ENCODE data around the gene SPTLC1. TPM values are rescaled to one million over a fixed set of nuclear protein-coding genes. Genes with fewer than 3 reads are reported as not detected.

SPTLC1 gene
- polyA plus RNA-seq, 1 donor from 2014 or later, result 74.8 TPM

- Histone ChIP-seq H3K9me2 (ENCODE audit: insufficient read depth, low read length) (no peaks in the 10 kb centered on the region), H4K20me1 (ENCODE audit: insufficient read depth) (no peaks in the 10 kb centered on the region), H2AFZ (ENCODE audit: low read depth, low read length) (no peak overlapping the region), H3K36me3 (ENCODE audit: insufficient read depth, low read length) (no peaks in the 10 kb centered on the region), H3K9me3 (ENCODE audit: low read length) (no peaks in the 10 kb centered on the region), H3F3A (ENCODE audit: insufficient read depth, low read length, poor library complexity, severe bottlenecking) (no peaks in the 10 kb centered on the region), H3K27ac (ENCODE audit: low read length) (no peak overlapping the region), H3K4me2 (ENCODE audit: low read length) (no peak overlapping the region), H3K4me3 (ENCODE audit: low read length) (no peak overlapping the region), H3K27me3 (ENCODE audit: insufficient read depth, low read depth, low read length) (no peaks in the 10 kb centered on the region), H3K79me2 (replicated peaks; ENCODE audit: insufficient read depth, low read length) (no peaks in the 10 kb centered on the region), H3K9ac (ENCODE audit: low read length) (no peak overlapping the region)
- no peak for TF ChIP-seq EZH2 (IDR thresholded peaks at IDR 0.05; ENCODE audit: borderline replicate concordance, insufficient read depth, low read length, poor library complexity, severe bottlenecking)
- no peak for TF ChIP-seq CTCF (IDR thresholded peaks at IDR 0.05; ENCODE audit: poor library complexity, severe bottlenecking)
- no peak for TF ChIP-seq POLR2AphosphoS5 (IDR thresholded peaks at IDR 0.05)
- no peak for TF ChIP-seq TAF1 (IDR thresholded peaks at IDR 0.05; ENCODE audit: low read depth)
- no peak for TF ChIP-seq MXI1 (conservative IDR thresholded peaks at IDR 0.05; ENCODE audit: poor library complexity, severe bottlenecking)
- TF ChIP-seq RAD21 (conservative IDR thresholded peaks at IDR 0.05), result no peak
- no peak for TF ChIP-seq REST (IDR thresholded peaks at IDR 0.05; ENCODE audit: borderline replicate concordance)
- TF ChIP-seq SMC3 (conservative IDR thresholded peaks at IDR 0.05; ENCODE audit: poor library complexity), result no peak
- no peak for TF ChIP-seq EP300 (conservative IDR thresholded peaks at IDR 0.05; ENCODE audit: poor library complexity, severe bottlenecking)
These were observed 85.7 kb downstream of the SPTLC1 start for GRCh38 chr9:92029553-92029952.

DNA sequence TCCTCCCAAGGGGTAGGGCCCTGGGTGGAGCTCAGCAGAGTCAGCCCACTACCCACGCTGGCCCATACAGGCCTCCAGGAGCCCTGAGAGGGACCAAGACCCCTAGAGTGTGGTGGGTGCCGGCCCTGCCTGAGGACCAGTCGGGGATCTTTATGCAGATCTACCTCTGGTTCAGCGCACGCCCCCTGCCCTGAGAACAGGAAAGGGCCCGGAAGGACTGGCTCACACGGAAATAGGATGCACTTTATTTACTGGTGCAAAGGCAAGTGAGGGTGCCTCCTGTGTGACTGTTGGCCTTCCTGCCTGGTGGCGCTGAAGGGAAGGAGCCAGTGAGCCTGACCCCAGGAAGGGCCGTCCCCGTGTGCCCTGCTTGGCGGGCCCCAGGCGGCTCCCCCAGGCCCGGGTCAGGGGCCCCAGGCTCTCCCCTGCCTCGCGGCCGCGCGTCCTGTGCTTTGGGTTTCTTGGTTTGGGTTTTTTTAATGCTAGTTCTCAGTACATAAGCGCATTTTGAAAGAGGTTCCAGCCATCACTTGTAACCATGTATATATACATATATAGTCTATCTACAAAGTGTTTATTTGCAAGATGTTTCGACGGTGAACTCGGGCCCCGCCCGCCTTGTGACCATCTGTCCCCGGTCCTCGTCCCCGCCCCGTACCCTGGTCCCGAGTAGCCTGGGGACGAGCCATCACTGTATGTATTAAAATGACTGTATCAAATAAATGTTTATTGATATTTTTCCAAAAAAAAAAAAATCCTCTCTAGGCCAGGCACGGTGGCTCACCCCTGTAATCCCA, 88.8 kb downstream of the SPTLC1 start:
- Histone ChIP-seq H3K4me2 (ENCODE audit: low read length) (no peak overlapping the region), H4K20me1 (ENCODE audit: insufficient read depth) (no peaks in the 10 kb centered on the region), H3K9ac (ENCODE audit: low read length) (no peak overlapping the region), H3K9me2 (ENCODE audit: insufficient read depth, low read length) (no peaks in the 10 kb centered on the region), H3K36me3 (ENCODE audit: insufficient read depth, low read length) (no peaks in the 10 kb centered on the region), H2AFZ (ENCODE audit: low read depth, low read length) (no peak overlapping the region), H3K79me2 (replicated peaks; ENCODE audit: insufficient read depth, low read length) (no peaks in the 10 kb centered on the region), H3F3A (ENCODE audit: insufficient read depth, low read length, poor library complexity, severe bottlenecking) (no peaks in the 10 kb centered on the region), H3K27ac (ENCODE audit: low read length) (no peak overlapping the region), H3K9me3 (ENCODE audit: low read length) (no peaks in the 10 kb centered on the region), H3K27me3 (ENCODE audit: insufficient read depth, low read depth, low read length) (no peaks in the 10 kb centered on the region), H3K4me3 (ENCODE audit: low read length) (no peak overlapping the region)
- TF ChIP-seq RAD21 (conservative IDR thresholded peaks at IDR 0.05), result no peak
- no peak for TF ChIP-seq MXI1 (conservative IDR thresholded peaks at IDR 0.05; ENCODE audit: poor library complexity, severe bottlenecking)
- no peak for TF ChIP-seq POLR2AphosphoS5 (IDR thresholded peaks at IDR 0.05)
- no peak for TF ChIP-seq CTCF (IDR thresholded peaks at IDR 0.05; ENCODE audit: poor library complexity, severe bottlenecking)
- no peak for TF ChIP-seq SMC3 (conservative IDR thresholded peaks at IDR 0.05; ENCODE audit: poor library complexity)
- TF ChIP-seq EP300 (conservative IDR thresholded peaks at IDR 0.05; ENCODE audit: poor library complexity, severe bottlenecking), result no peak
- no peak for TF ChIP-seq TAF1 (IDR thresholded peaks at IDR 0.05; ENCODE audit: low read depth)
- TF ChIP-seq EZH2 (IDR thresholded peaks at IDR 0.05; ENCODE audit: borderline replicate concordance, insufficient read depth, low read length, poor library complexity, severe bottlenecking), result no peak
- no peak for TF ChIP-seq REST (IDR thresholded peaks at IDR 0.05; ENCODE audit: borderline replicate concordance)
